ENCODE data around the gene CALB2. TPM values are rescaled to one million over a fixed set of nuclear protein-coding genes. Genes with fewer than 3 reads are reported as not detected.
A peak's percentile ranks its signal among the peaks of the same experiment; 100 is the strongest.

CALB2 gene
- total RNA-seq, 1 donor from 2014 or later = not detected

- Mint-ChIP-seq H3K4me3 (ENCODE audit: unreplicated experiment) (no peak overlapping the region), H3K4me1 (ENCODE audit: unreplicated experiment) (peaks cover 3% of the 10 kb centered on the region), H3K9me3 (ENCODE audit: unreplicated experiment) (peaks cover 7% of the 10 kb centered on the region), H3K36me3 (ENCODE audit: unreplicated experiment) (no peaks in the 10 kb centered on the region), H3K27ac (ENCODE audit: unreplicated experiment) (no peak overlapping the region), H3K27me3 (ENCODE audit: unreplicated experiment) (peaks cover 24% of the 10 kb centered on the region)
- TF ChIP-seq CTCF (IDR thresholded peaks at IDR 0.05) = no peak
- DNase-seq (ENCODE audit: extremely low spot score, unreplicated experiment) = no peak
Observed at GRCh38 chr16:71425746-71426068, 67.2 kb downstream of the CALB2 start.

GRCh38 chr16:71426069-71426879, 67.8 kb downstream of the CALB2 start:
- DNase-seq (ENCODE audit: extremely low spot score, unreplicated experiment) = no peak
- TF ChIP-seq CTCF (IDR thresholded peaks at IDR 0.05) = no peak
- H3K27me3 Mint-ChIP-seq (ENCODE audit: unreplicated experiment) = peaks cover 22% of the 10 kb centered on the region

GRCh38 chr16:71426880-71427615, 68.5 kb downstream of the CALB2 start:
- no peaks in the 10 kb centered on the region for H3K36me3 Mint-ChIP-seq (ENCODE audit: unreplicated experiment)
- no peak for DNase-seq (ENCODE audit: extremely low spot score, unreplicated experiment)
- peaks cover 7% of the 10 kb centered on the region for H3K9me3 Mint-ChIP-seq (ENCODE audit: unreplicated experiment)
- H3K27ac Mint-ChIP-seq (ENCODE audit: unreplicated experiment) = no peak overlapping the region
- no peak for TF ChIP-seq CTCF (IDR thresholded peaks at IDR 0.05)
- H3K4me1 Mint-ChIP-seq (ENCODE audit: unreplicated experiment) = peaks cover 3% of the 10 kb centered on the region
- no peak overlapping the region for H3K4me3 Mint-ChIP-seq (ENCODE audit: unreplicated experiment)
- peaks cover 22% of the 10 kb centered on the region for H3K27me3 Mint-ChIP-seq (ENCODE audit: unreplicated experiment)

More at GRCh38 chr16:71426069-71426879, 67.8 kb downstream of the CALB2 start:
- Mint-ChIP-seq H3K4me3 (ENCODE audit: unreplicated experiment) (peak overlapping the region; percentile 57), H3K9me3 (ENCODE audit: unreplicated experiment) (peaks cover 7% of the 10 kb centered on the region), H3K27ac (ENCODE audit: unreplicated experiment) (no peak overlapping the region), H3K36me3 (ENCODE audit: unreplicated experiment) (no peaks in the 10 kb centered on the region), H3K4me1 (ENCODE audit: unreplicated experiment) (peaks cover 3% of the 10 kb centered on the region)

- no peak for TF ChIP-seq CTCF (IDR thresholded peaks at IDR 0.05)
- Mint-ChIP-seq H3K36me3 (ENCODE audit: unreplicated experiment) (no peaks in the 10 kb centered on the region), H3K27ac (ENCODE audit: unreplicated experiment) (no peak overlapping the region), H3K27me3 (ENCODE audit: unreplicated experiment) (peaks cover 22% of the 10 kb centered on the region), H3K9me3 (ENCODE audit: unreplicated experiment) (peaks cover 7% of the 10 kb centered on the region), H3K4me1 (ENCODE audit: unreplicated experiment) (peaks cover 3% of the 10 kb centered on the region), H3K4me3 (ENCODE audit: unreplicated experiment) (no peak overlapping the region)
- DNase-seq (ENCODE audit: extremely low spot score, unreplicated experiment) = no peak
Observed at GRCh38 chr16:71428385-71428784, 69.9 kb downstream of the CALB2 start.

GRCh38 chr16:71428883-71429282, 70.4 kb downstream of the CALB2 start:
- no peak for TF ChIP-seq CTCF (IDR thresholded peaks at IDR 0.05)
- H3K27ac Mint-ChIP-seq (ENCODE audit: unreplicated experiment) = no peak overlapping the region
- H3K4me3 Mint-ChIP-seq (ENCODE audit: unreplicated experiment) = no peak overlapping the region
- DNase-seq (ENCODE audit: extremely low spot score, unreplicated experiment) = no peak
- peaks cover 3% of the 10 kb centered on the region for H3K4me1 Mint-ChIP-seq (ENCODE audit: unreplicated experiment)
- peaks cover 21% of the 10 kb centered on the region for H3K27me3 Mint-ChIP-seq (ENCODE audit: unreplicated experiment)
- H3K9me3 Mint-ChIP-seq (ENCODE audit: unreplicated experiment) = peaks cover 7% of the 10 kb centered on the region
- no peaks in the 10 kb centered on the region for H3K36me3 Mint-ChIP-seq (ENCODE audit: unreplicated experiment)

Data from osteocyte (in vitro differentiated cells).